Measurements from ENCODE around the gene ING1.
A peak's percentile ranks its signal among the peaks of the same experiment; 100 is the strongest.
"Not testable (repeated sequence)": the region's sequence is repeated elsewhere in the genome, so short reads cannot be mapped to it uniquely, and the experiment has no call there.

ING1 gene

GRCh38 chr13:110695774-110696173 lies 17.7 kb upstream of the ING1 start:
- not testable (repeated sequence) for DNase-seq

- DNase-seq: no peak
Observed at GRCh38 chr13:110696776-110697175, 16.7 kb upstream of the ING1 start.

- DNase-seq: no peak
Observed at GRCh38 chr13:110697842-110698241, 15.7 kb upstream of the ING1 start.

- no peak for DNase-seq
Observed at GRCh38 chr13:110698689-110699088, 14.8 kb upstream of the ING1 start.

GRCh38 chr13:110699148-110700145 lies 14.1 kb upstream of the ING1 start:
- DNase-seq: no peak

- no peak for DNase-seq
Observed at GRCh38 chr13:110700186-110700585, 13.3 kb upstream of the ING1 start.

- DNase-seq: no peak
Observed at GRCh38 chr13:110700641-110701040, 12.9 kb upstream of the ING1 start.

- DNase-seq: not testable (repeated sequence)
Observed at GRCh38 chr13:110701061-110701460, 12.4 kb upstream of the ING1 start.

- no peak for DNase-seq
Observed at GRCh38 chr13:110702089-110702488, 11.4 kb upstream of the ING1 start.

- DNase-seq: no peak
Observed at GRCh38 chr13:110702591-110703526, 10.6 kb upstream of the ING1 start.

- DNase-seq: no peak
Observed at GRCh38 chr13:110705356-110705825, 8.1 kb upstream of the ING1 start.

- DNase-seq: peak; percentile 97
Observed at GRCh38 chr13:110705826-110706569, 7.5 kb upstream of the ING1 start, which contains the start of gene CARS2. Gene CARS2 (minus strand): TSS chr13:110706116. CDS start chr13:110706093, 23 bp downstream.

- no peak for DNase-seq
Observed at GRCh38 chr13:110706570-110707372, 6.7 kb upstream of the ING1 start.

GRCh38 chr13:110712081-110712848 lies 1.2 kb upstream of the ING1 start:
- DNase-seq: peak; percentile 85

- DNase-seq: peak; percentile 98
Observed at GRCh38 chr13:110712849-110713641, 455 bp upstream of the ING1 start.

- DNase-seq: peak; percentile 57
Observed at GRCh38 chr13:110713981-110714796, 689 bp downstream of the ING1 start.

GRCh38 chr13:110714797-110715394 lies 1.4 kb downstream of the ING1 start:
- peak; percentile 43 for DNase-seq
